SK-N-SH treated with all-trans-retinoic acid at 6 μM for 48 hours (cell line): ENCODE results near the gene TNKS1BP1.

Source experiments
- ARNTL ChIP-seq: fragments of 450-650 bp; formaldehyde crosslinking; IDR thresholded peaks from 2 replicates; pipeline ENCODE4 v1.5.0; 2020; ENCODE audit warnings: low read depth, mild to moderate bottlenecking, moderate library complexity, borderline replicate concordance
- GLIS3 ChIP-seq: fragments of 250-450 bp; sonication (Bioruptor Pico); IDR thresholded peaks from 2 replicates; pipeline ENCODE4 v1.5.0; 2020; ENCODE audit warnings: mild to moderate bottlenecking, moderate library complexity
- TOX ChIP-seq: fragments of 250-450 bp; sonication (Bioruptor Pico); IDR thresholded peaks from 2 replicates; pipeline ENCODE4 v1.8.0; 2021; ENCODE audit warnings: mild to moderate bottlenecking, moderate library complexity, borderline replicate concordance
- ZNF565 ChIP-seq: fragments of 450-650 bp; formaldehyde crosslinking; conservative IDR thresholded peaks from 2 replicates; pipeline ENCODE4 v1.5.0; 2020; ENCODE audit warnings: low read depth, mild to moderate bottlenecking, moderate library complexity
- ZNF8 ChIP-seq: fragments of 450-650 bp; formaldehyde crosslinking; IDR thresholded peaks from 2 replicates; pipeline ENCODE4 v1.5.0; 2020; ENCODE audit warnings: mild to moderate bottlenecking, moderate library complexity

DNA sequence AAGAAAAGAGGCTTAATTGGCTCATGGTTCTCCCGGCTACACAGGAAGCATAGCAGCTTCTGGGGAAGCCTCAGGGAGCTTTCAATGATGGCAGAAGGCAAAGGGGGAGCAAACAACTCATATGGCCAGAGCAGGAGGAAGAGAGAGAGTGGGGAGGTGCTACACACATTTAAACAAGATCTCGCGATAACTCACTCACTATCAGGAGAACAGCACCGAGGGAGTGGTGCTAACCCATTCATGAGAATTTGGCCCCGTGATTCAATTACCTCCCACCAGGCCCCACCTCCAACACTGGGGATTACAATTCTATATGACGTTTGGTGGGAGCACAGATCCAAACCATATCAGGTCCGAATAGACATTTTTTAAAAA, 46.0 kb downstream of the TNKS1BP1 start:
- no peak for TF ChIP-seq ZNF565 (CRISPR knock-in tag)
- no peak for TF ChIP-seq GLIS3 (CRISPR knock-in tag)
- no peak for TF ChIP-seq ZNF8 (CRISPR knock-in tag)
- TF ChIP-seq TOX (CRISPR knock-in tag): no peak
- no peak for TF ChIP-seq ARNTL (CRISPR knock-in tag)
